GM12873 (cell line): ENCODE results near the gene DDB1.
A peak's percentile ranks its signal among the peaks of the same experiment; 100 is the strongest.

Source experiments
- TF ChIP-seq, protein P1 (sequence below): IDR thresholded peaks from 2 replicates; pipeline ENCODE4 v1.5.1; 2012; ENCODE audit warnings: low read depth, mild to moderate bottlenecking, moderate library complexity, low read length, control low read depth; ENCODE audit not compliant: insufficient read depth; ENCODE audit errors: missing control alignments

The DDB1 gene

DNA sequence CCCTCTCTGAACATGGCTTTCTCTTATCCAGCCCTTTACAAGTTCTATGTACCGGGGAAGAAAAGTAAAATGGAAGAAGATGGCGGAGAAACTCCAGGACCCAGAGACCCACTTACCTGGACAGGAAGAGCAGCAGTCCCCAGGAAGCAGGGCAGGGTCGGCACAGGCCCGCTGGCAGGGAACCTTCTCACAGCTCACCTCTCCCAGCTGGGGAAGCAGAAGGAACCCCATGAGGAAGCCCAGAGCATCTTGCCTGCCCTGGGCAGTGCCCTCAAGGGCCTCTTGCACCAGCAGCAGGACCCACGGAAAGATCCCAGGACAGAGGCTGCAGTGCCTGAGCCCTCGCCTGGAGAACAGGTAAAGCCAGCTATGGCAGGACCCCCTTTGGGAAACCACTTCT, 68.5 kb downstream of the DDB1 start:
- TF ChIP-seq, protein P1, sequence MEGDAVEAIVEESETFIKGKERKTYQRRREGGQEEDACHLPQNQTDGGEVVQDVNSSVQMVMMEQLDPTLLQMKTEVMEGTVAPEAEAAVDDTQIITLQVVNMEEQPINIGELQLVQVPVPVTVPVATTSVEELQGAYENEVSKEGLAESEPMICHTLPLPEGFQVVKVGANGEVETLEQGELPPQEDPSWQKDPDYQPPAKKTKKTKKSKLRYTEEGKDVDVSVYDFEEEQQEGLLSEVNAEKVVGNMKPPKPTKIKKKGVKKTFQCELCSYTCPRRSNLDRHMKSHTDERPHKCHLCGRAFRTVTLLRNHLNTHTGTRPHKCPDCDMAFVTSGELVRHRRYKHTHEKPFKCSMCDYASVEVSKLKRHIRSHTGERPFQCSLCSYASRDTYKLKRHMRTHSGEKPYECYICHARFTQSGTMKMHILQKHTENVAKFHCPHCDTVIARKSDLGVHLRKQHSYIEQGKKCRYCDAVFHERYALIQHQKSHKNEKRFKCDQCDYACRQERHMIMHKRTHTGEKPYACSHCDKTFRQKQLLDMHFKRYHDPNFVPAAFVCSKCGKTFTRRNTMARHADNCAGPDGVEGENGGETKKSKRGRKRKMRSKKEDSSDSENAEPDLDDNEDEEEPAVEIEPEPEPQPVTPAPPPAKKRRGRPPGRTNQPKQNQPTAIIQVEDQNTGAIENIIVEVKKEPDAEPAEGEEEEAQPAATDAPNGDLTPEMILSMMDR: no peak

DNA sequence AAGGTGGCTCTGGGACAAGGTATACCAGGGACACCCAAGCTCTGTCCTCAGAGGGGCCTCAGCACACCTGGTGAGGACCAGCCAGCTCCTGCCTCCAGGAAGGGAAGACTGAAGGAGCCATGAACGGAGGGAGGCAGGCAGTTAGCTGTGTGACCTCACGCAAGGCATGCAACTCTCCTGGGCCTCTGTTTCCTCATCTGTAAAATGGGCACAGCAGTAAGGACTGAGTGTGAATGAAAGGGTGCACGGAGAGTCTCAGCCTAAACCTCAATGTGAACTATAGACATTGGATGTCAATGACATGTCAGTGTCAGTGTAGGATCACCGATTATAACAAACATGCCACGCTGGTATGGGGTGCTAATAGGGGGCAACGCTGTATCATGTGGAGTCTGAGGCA, 73.5 kb downstream of the DDB1 start:
- TF ChIP-seq, protein P1: no peak

DNA sequence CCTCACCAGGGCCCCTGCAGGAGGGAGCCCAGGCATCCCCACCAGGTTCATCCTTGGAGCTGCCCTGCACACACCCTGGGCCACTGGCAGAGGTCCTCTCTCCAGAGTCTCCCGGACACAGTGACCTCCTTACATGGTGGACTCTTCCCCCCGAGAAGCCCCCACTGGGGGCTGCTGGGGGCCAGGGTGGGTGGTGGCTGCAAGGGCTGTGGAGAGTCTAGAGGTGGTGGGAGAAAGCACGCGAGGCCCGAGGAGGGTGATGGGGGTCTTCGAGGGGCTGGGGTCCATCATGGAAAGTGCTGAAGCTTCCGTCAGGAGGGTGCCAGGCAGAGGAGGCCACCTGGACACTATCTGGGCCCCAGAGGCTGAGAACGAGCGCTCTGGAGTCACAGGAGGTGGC, 74.4 kb downstream of the DDB1 start:
- TF ChIP-seq, protein P1: no peak

DNA sequence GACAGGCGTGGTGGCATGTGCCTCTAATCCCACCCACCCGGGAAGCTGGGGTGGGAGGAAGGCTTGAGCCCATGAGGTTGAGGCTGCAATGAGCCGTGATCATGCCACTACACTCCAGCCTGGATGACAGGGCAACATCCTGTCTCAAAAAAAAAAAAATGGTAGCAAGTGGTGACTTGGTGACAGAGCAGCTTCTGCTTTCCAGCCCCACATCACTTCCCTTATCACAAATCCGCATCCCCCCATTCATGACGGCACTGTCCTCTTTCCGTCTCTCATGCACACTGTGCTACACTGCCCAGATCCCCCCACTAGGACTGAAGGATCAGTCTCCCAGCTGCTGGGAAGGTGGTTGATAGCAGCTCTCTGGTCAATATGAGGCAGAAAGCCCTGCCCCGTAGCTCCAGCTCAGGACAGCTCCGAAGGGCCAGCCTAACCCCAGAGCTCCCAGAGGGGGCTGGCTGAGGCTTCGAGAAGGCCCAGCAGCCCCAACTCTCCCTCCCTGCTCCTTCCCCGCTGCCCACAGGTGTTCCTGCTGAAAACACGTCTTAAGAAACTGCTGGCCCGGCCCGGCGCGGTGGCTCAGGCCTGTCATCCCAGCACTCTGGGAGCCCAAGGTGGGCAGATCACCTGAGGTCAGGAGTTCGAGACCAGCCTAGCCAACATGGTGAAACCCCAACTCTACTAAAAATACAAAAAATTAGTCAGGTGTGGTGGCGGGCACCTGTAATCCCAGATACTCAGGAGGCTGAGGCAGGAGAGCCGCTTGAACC, 76.0 kb downstream of the DDB1 start:
- TF ChIP-seq, protein P1: no peak

DNA sequence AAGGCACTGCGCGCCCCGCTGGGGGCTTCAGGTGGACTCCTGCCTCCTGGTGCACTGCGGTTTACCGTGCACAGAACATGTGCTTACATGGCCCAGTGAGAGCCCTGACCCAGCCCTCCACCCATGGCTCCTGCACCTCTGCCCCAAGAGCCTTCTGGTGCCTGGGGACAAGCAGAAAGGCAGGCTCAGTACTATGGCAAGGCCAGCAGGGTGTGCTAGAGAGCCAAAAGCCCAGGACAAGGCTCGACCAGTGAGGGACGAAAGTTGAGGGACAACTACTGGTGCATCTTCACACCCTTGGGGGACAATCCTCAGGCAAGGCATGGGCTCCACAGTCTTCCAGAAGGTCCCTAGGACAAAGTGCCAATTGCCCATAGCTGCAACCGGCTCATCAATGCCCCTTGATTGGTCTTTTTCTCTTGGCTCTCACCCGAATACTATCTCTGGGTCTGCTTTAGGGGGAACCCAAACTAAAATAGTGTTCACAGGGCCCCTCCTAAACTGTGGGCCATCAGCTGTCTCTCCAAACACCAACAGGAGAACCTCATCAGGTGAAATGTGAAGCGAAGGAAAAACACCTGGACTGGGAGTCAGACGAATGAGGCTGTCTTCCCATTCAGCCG, 78.4 kb downstream of the DDB1 start:
- TF ChIP-seq, protein P1: peak; percentile 99
